Activated CD8-positive, alpha-beta memory T cell treated with anti-CD3 and anti-CD28 coated beads, Interleukin-2, amount 50 U/mL, for 48 hours (primary cell): ENCODE results near the gene PMPCA.

ENCODE experiments used
- DNase-seq: peaks from one replicate; pipeline ENCODE4 v3.0.0-alpha.2; 2020

The PMPCA gene

GRCh38 chr9:136463578-136463977 is 53.1 kb downstream of the PMPCA start:
- no peak for DNase-seq

DNA sequence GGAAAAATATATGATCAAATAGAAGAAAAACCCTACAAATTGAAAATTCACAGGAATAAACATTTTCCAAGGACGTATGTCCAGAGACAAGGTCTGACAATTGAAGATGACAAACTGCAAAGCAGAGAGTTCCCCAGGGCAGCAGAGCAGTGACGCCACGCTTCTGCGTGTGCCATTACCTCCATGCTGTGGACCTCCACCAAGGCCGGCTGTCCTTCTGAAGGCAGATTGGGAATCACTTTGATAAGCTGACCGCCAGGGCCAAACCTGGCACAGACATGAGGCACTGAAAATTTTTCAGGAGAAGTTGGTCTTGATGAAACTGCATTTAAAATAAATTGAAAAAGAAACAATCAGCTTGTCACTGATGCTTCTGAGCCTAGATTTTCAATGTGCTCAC is 53.8 kb downstream of the PMPCA start:
- DNase-seq = no peak

- no peak for DNase-seq
Observed at GRCh38 chr9:136465500-136466154, 55.2 kb downstream of the PMPCA start.

GRCh38 chr9:136466155-136466541 is 55.7 kb downstream of the PMPCA start:
- DNase-seq = no peak

GRCh38 chr9:136467766-136468165 is 57.3 kb downstream of the PMPCA start:
- DNase-seq = no peak

DNA sequence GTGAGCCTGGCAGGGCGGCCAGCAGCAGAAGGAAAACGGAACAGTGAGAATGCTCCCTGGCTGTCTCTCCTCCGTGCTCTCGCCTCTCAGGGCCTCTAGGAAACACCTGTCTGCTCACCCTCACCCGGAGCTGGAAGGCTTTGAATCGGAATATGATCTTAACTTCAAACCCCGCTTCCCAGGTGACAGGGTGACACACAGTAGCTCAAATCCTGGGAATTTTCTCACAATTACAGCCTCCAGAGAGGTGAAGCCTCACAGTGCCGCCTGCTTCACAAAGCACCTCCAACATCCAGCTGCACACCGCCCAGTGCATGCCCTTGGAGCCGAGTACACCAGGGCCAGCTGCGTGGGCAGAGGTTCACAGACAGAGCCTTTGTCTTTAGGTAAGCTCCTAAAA is 59.9 kb downstream of the PMPCA start:
- DNase-seq = no peak

- no peak for DNase-seq
Observed at GRCh38 chr9:136470792-136471469, 60.5 kb downstream of the PMPCA start.

GRCh38 chr9:136471802-136472487 is 61.5 kb downstream of the PMPCA start:
- no peak for DNase-seq

DNA sequence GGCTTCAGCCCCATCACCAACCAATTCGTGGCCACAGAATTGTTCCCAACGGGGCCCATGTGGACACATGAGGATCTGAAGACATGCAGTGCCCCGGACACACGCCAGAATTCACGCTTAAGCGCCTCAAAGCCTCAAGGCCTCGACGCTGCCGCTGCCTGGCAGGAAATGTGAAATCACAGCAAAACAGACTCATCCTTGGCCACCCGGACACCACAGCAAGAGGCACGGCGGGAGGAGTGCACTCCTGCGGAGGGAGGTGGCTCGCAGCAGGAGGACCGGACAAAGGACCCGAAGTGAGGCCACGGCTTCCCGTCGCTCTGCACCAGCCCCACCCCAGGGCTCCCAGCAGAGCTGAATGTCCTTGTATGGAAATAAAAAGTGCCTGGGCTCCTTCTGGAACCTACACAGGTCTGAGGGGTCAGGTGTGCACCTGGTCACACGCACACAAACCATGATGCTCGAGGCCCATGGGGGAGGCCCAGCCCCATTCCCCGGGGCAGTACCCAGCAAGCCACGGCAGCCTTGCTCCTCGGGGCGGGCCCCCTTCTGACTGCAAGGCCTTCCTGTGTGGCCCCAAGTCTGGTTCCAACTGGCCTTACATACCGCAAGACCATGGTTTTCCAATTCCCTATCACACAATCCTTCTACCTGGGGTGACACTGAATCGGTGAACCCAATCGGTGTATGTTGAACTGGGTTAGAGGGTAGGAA is 62.3 kb downstream of the PMPCA start:
- no peak for DNase-seq

- no peak for DNase-seq
Observed at GRCh38 chr9:136473354-136473721, 62.9 kb downstream of the PMPCA start.
